T follicular helper cell (primary cell): ENCODE measurements around the gene FNDC3A.
"Not testable (repeated sequence)": the region's sequence is repeated elsewhere in the genome, so short reads cannot be mapped to it uniquely, and the experiment has no call there.

ENCODE experiments used
- DNase-seq: peaks from one replicate; pipeline ENCODE4 v3.0.0-alpha.2; 2020; ENCODE audit warnings: low read depth

The FNDC3A gene

GRCh38 chr13:49030213-49030612 lies 54.5 kb downstream of the FNDC3A start:
- DNase-seq = no peak

GRCh38 chr13:49040872-49041271 lies 65.2 kb downstream of the FNDC3A start:
- no peak for DNase-seq

- DNase-seq = no peak
Measured at GRCh38 chr13:49042476-49042875, 66.8 kb downstream of the FNDC3A start.

- DNase-seq = no peak
Measured at GRCh38 chr13:49044008-49044407, 68.3 kb downstream of the FNDC3A start.

- DNase-seq = no peak
Measured at GRCh38 chr13:49044836-49045235, 69.1 kb downstream of the FNDC3A start.

GRCh38 chr13:49046002-49046401 lies 70.3 kb downstream of the FNDC3A start:
- DNase-seq = no peak

GRCh38 chr13:49046519-49046918 lies 70.8 kb downstream of the FNDC3A start:
- no peak for DNase-seq

- DNase-seq = no peak
Measured at GRCh38 chr13:49052813-49053212, 77.1 kb downstream of the FNDC3A start.

GRCh38 chr13:49053215-49053614 lies 77.5 kb downstream of the FNDC3A start:
- no peak for DNase-seq

- no peak for DNase-seq
Measured at GRCh38 chr13:49053906-49054305, 78.2 kb downstream of the FNDC3A start.

GRCh38 chr13:49055021-49055420 lies 79.3 kb downstream of the FNDC3A start:
- DNase-seq = no peak

- no peak for DNase-seq
Measured at GRCh38 chr13:49057176-49057575, 81.5 kb downstream of the FNDC3A start.

GRCh38 chr13:49058761-49059160 lies 83.0 kb downstream of the FNDC3A start:
- no peak for DNase-seq

GRCh38 chr13:49060678-49061387 lies 85.1 kb downstream of the FNDC3A start:
- no peak for DNase-seq

- not testable (repeated sequence) for DNase-seq
Measured at GRCh38 chr13:49061388-49061752, 85.7 kb downstream of the FNDC3A start.

- no peak for DNase-seq
Measured at GRCh38 chr13:49062297-49062896, 86.7 kb downstream of the FNDC3A start.

- no peak for DNase-seq
Measured at GRCh38 chr13:49063011-49063410, 87.3 kb downstream of the FNDC3A start.

GRCh38 chr13:49063497-49063896 lies 87.8 kb downstream of the FNDC3A start:
- no peak for DNase-seq

GRCh38 chr13:49064476-49064875 lies 88.8 kb downstream of the FNDC3A start:
- DNase-seq = no peak

GRCh38 chr13:49066856-49067255 lies 91.1 kb downstream of the FNDC3A start:
- DNase-seq = no peak

GRCh38 chr13:49068498-49068897 lies 92.8 kb downstream of the FNDC3A start:
- DNase-seq = not testable (repeated sequence)

GRCh38 chr13:49070021-49070420 lies 94.3 kb downstream of the FNDC3A start:
- not testable (repeated sequence) for DNase-seq

- DNase-seq = no peak
Measured at GRCh38 chr13:49071341-49071937, 95.7 kb downstream of the FNDC3A start.
